ENCODE measurements around the gene DLG2.
"Not testable (repeated sequence)": the region's sequence is repeated elsewhere in the genome, so short reads cannot be mapped to it uniquely, and the experiment has no call there.

The DLG2 gene

GRCh38 chr11:83441601-83442000 is 2185.5 kb downstream of the DLG2 start:
- H3K4me3 ChIP-seq (ENCODE audit: low read depth, low read length): no peak overlapping the region
- DNase-seq (ENCODE audit: low read depth): no peak
- TF ChIP-seq CTCF (IDR thresholded peaks at IDR 0.05; ENCODE audit: control insufficient read depth, extremely low read depth, insufficient read depth): no peak

GRCh38 chr11:83441171-83441570 is 2186.0 kb downstream of the DLG2 start:
- no peak for DNase-seq (ENCODE audit: low read depth)
- no peak for TF ChIP-seq CTCF (IDR thresholded peaks at IDR 0.05; ENCODE audit: control insufficient read depth, extremely low read depth, insufficient read depth)
- H3K4me3 ChIP-seq (ENCODE audit: low read depth, low read length): no peak overlapping the region

- no peak for TF ChIP-seq CTCF (IDR thresholded peaks at IDR 0.05; ENCODE audit: control insufficient read depth, extremely low read depth, insufficient read depth)
- H3K4me3 ChIP-seq (ENCODE audit: low read depth, low read length): no peak overlapping the region
- DNase-seq (ENCODE audit: low read depth): no peak
Measured at GRCh38 chr11:83438438-83438837, 2188.7 kb downstream of the DLG2 start.

- no peak for DNase-seq (ENCODE audit: low read depth)
- H3K4me3 ChIP-seq (ENCODE audit: low read depth, low read length): no peak overlapping the region
- TF ChIP-seq CTCF (IDR thresholded peaks at IDR 0.05; ENCODE audit: control insufficient read depth, extremely low read depth, insufficient read depth): no peak
Measured at GRCh38 chr11:83437939-83438338, 2189.2 kb downstream of the DLG2 start.

GRCh38 chr11:83436855-83437254 is 2190.3 kb downstream of the DLG2 start:
- DNase-seq (ENCODE audit: low read depth): no peak
- TF ChIP-seq CTCF (IDR thresholded peaks at IDR 0.05; ENCODE audit: control insufficient read depth, extremely low read depth, insufficient read depth): no peak
- H3K4me3 ChIP-seq (ENCODE audit: low read depth, low read length): no peak overlapping the region

GRCh38 chr11:83434812-83435211 is 2192.3 kb downstream of the DLG2 start:
- not testable (repeated sequence) for H3K4me3 ChIP-seq (ENCODE audit: low read depth, low read length); DNase-seq (ENCODE audit: low read depth)

GRCh38 chr11:83427943-83428342 is 2199.2 kb downstream of the DLG2 start:
- no peak for DNase-seq (ENCODE audit: low read depth)
- no peak overlapping the region for H3K4me3 ChIP-seq (ENCODE audit: low read depth, low read length)
- no peak for TF ChIP-seq CTCF (IDR thresholded peaks at IDR 0.05; ENCODE audit: control insufficient read depth, extremely low read depth, insufficient read depth)

- DNase-seq (ENCODE audit: low read depth): no peak
Measured at GRCh38 chr11:83427501-83427900, 2199.6 kb downstream of the DLG2 start.

More at GRCh38 chr11:83427501-83427900, 2199.6 kb downstream of the DLG2 start:
- no peak overlapping the region for H3K4me3 ChIP-seq (ENCODE audit: low read depth, low read length)
- no peak for TF ChIP-seq CTCF (IDR thresholded peaks at IDR 0.05; ENCODE audit: control insufficient read depth, extremely low read depth, insufficient read depth)
